GM12878 (cell line): ENCODE results near the gene C1QTNF12.

Source experiments
- ASH2L ChIP-seq: fragments of 300-600, 200-600 bp; sonication (generic); IDR thresholded peaks from 2 replicates; pipeline ENCODE4 v1.6.1; 2017; ENCODE audit warnings: low read depth, mild to moderate bottlenecking, borderline replicate concordance
- EZH2 ChIP-seq: IDR thresholded peaks from 2 replicates; pipeline ENCODE4 v1.6.1; 2012; ENCODE audit warnings: low read depth, mild to moderate bottlenecking, control low read depth, inconsistent platforms, low read length, borderline replicate concordance; ENCODE audit not compliant: control insufficient read depth
- POLR2AphosphoS5 ChIP-seq: IDR thresholded peaks from 2 replicates; pipeline ENCODE4 v1.6.1; 2011; ENCODE audit warnings: mild to moderate bottlenecking, low read length, inconsistent platforms
- RB1 ChIP-seq: fragments of 450-650 bp; formaldehyde crosslinking; IDR thresholded peaks from 2 replicates; pipeline ENCODE4 v1.6.1; 2017; ENCODE audit warnings: mild to moderate bottlenecking, borderline replicate concordance
- YY1 ChIP-seq: IDR thresholded peaks from 2 replicates; pipeline ENCODE4 v1.6.1; 2011; ENCODE audit warnings: low read depth, mild to moderate bottlenecking, low read length
- ZBTB33 ChIP-seq: fragments of 450-650 bp; IDR thresholded peaks from 2 replicates; pipeline ENCODE4 v1.6.1; 2017; ENCODE audit warnings: mild to moderate bottlenecking
- TF ChIP-seq, protein P1 (sequence below), 3 experiments: IDR thresholded peaks in 2 of 3; conservative IDR thresholded peaks in 1 of 3; 2 replicates each; pipeline ENCODE4 v1.5.1; 2011; ENCODE audit warnings: low read depth in 3 of 3, low read length in 3 of 3, mild to moderate bottlenecking in 3 of 3, control low read depth in 2 of 3, moderate library complexity in 2 of 3, inconsistent platforms in 1 of 3, mixed read lengths in 1 of 3; ENCODE audit not compliant: control insufficient read depth in 2 of 3, insufficient read depth in 1 of 3; ENCODE audit errors: extremely low read depth in 1 of 3
- TF ChIP-seq, protein P2 (sequence below): IDR thresholded peaks from 2 replicates; pipeline ENCODE4 v1.6.1; 2011; ENCODE audit warnings: low read depth, mild to moderate bottlenecking, low read length, moderate library complexity, borderline replicate concordance; ENCODE audit errors: extremely low read depth

- TF ChIP-seq ZBTB33 (no peak), ASH2L (no peak), YY1 (no peak), POLR2AphosphoS5 (no peak), EZH2 (no peak), RB1 (no peak)
- TF ChIP-seq, protein P1, sequence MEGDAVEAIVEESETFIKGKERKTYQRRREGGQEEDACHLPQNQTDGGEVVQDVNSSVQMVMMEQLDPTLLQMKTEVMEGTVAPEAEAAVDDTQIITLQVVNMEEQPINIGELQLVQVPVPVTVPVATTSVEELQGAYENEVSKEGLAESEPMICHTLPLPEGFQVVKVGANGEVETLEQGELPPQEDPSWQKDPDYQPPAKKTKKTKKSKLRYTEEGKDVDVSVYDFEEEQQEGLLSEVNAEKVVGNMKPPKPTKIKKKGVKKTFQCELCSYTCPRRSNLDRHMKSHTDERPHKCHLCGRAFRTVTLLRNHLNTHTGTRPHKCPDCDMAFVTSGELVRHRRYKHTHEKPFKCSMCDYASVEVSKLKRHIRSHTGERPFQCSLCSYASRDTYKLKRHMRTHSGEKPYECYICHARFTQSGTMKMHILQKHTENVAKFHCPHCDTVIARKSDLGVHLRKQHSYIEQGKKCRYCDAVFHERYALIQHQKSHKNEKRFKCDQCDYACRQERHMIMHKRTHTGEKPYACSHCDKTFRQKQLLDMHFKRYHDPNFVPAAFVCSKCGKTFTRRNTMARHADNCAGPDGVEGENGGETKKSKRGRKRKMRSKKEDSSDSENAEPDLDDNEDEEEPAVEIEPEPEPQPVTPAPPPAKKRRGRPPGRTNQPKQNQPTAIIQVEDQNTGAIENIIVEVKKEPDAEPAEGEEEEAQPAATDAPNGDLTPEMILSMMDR (IDR thresholded peaks at IDR 0.05 in 2 of 3, conservative IDR thresholded peaks at IDR 0.05 in 1 of 3; ENCODE audit: control insufficient read depth in 2 of 3, extremely low read depth in 1 of 3, insufficient read depth in 1 of 3, low read depth in 3 of 3, low read length in 3 of 3), result no peak
- TF ChIP-seq, protein P2, sequence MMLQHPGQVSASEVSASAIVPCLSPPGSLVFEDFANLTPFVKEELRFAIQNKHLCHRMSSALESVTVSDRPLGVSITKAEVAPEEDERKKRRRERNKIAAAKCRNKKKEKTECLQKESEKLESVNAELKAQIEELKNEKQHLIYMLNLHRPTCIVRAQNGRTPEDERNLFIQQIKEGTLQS, result no peak
These were observed 24.5 kb downstream of the C1QTNF12 start for GRCh38 chr1:1221887-1222574.
